Fibroblast of the conjunctiva (primary cell): ENCODE data around the gene HNRNPK.

Experiments used
- DNase-seq: peaks from one replicate; pipeline ENCODE4 v3.0.0-alpha.2; 2010; ENCODE audit warnings: low read depth

Gene HNRNPK

GRCh38 chr9:83932851-83933250 lies 47.2 kb downstream of the HNRNPK start:
- DNase-seq = no peak

GRCh38 chr9:83932011-83932410 lies 48.0 kb downstream of the HNRNPK start:
- DNase-seq = no peak

GRCh38 chr9:83930881-83931280 lies 49.1 kb downstream of the HNRNPK start:
- DNase-seq = no peak

GRCh38 chr9:83927591-83927990 lies 52.4 kb downstream of the HNRNPK start:
- DNase-seq = no peak

- DNase-seq = peak; percentile 95
These were observed 58.9 kb downstream of the HNRNPK start, which contains the start of gene KIF27 for GRCh38 chr9:83920927-83921707. KIF27 (minus strand) TSS chr9:83921432; CDS start chr9:83915591, 5,841 bp downstream.

- no peak for DNase-seq
These were observed 59.5 kb downstream of the HNRNPK start for GRCh38 chr9:83920469-83920926.

GRCh38 chr9:83919111-83919510 lies 60.9 kb downstream of the HNRNPK start:
- no peak for DNase-seq
